ENCODE data around the gene BSDC1. TPM values are rescaled to one million over a fixed set of nuclear protein-coding genes. Genes with fewer than 3 reads are reported as not detected.

BSDC1 gene
- total RNA-seq, 2 donors from 2014 or later, result 78.3 to 248 TPM

DNA sequence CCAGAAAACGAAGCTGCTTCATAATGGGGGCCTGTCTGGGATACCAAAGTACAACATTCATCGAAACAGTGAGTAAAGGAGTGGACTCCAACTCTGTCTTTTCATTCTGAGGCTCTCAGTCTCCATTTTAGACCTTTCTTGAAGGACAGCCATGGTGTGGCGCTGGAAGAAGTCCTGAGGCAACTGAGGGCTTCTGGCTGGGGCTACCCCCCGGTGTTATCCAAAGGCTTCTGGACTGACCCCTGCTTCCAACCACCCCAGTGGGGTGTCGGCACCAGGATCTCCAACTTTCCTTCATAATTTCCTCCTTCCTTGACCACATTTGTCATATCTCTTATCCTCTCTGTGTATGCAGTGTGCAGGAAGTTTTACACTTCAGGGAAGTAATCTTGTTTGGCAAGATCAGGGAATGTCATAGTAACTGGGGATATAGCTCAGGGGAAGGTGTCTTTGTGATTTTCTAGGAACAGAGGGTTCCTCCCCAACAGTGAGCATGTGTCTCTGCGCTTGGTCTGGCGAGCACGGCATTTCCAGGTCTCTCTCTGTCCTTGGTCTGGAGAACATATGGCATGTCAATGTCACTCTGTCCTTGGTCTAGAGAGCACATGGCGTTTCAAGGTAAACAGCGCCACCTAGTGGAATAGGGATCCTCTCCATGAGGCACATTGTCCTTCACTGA lies 19.4 kb upstream of the BSDC1 start:
- no peaks in the 10 kb centered on the region for H3K27me3 ChIP-seq (replicated peaks; ENCODE audit: insufficient read depth)
- WGBS, result 63% methylated on average over 10 of the region's 10 CpGs
- H3K36me3 ChIP-seq, result no peaks in the 10 kb centered on the region
- H3K4me3 ChIP-seq, result no peak overlapping the region
- no peak overlapping the region for H3K27ac ChIP-seq
- H3K9me3 ChIP-seq, result no peaks in the 10 kb centered on the region
- no peaks in the 10 kb centered on the region for H3K4me1 ChIP-seq (replicated peaks)
- intact Hi-C loops (cut with DNase I), result no loop called here
- no peak for TF ChIP-seq POLR2A (IDR thresholded peaks at IDR 0.05)
- TF ChIP-seq, protein P1, sequence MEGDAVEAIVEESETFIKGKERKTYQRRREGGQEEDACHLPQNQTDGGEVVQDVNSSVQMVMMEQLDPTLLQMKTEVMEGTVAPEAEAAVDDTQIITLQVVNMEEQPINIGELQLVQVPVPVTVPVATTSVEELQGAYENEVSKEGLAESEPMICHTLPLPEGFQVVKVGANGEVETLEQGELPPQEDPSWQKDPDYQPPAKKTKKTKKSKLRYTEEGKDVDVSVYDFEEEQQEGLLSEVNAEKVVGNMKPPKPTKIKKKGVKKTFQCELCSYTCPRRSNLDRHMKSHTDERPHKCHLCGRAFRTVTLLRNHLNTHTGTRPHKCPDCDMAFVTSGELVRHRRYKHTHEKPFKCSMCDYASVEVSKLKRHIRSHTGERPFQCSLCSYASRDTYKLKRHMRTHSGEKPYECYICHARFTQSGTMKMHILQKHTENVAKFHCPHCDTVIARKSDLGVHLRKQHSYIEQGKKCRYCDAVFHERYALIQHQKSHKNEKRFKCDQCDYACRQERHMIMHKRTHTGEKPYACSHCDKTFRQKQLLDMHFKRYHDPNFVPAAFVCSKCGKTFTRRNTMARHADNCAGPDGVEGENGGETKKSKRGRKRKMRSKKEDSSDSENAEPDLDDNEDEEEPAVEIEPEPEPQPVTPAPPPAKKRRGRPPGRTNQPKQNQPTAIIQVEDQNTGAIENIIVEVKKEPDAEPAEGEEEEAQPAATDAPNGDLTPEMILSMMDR (IDR thresholded peaks at IDR 0.05), result peak; percentile 55 to 85 (median 68)
- peak; percentile 55 for DNase-seq (ENCODE audit: low spot score)

DNA sequence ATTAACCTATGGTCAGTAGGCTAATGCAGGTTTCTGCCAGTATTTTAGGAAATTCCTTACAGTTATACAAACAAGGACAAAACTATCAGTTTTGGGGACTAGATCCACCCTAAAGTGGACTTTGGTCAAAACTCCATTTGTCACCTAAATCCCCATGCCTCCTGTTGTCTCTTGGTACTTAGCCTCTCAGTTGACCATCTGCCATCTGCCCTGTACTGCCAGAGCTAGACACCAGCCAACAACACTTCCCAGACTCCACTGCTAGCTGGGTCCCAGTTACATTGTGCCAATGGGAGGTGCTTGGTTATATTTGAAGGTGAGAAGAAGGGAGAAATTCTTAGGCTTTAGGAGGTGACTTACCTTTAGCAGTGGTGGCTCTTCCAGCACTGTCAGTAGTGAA lies 17.0 kb upstream of the BSDC1 start:
- TF ChIP-seq, protein P1 (IDR thresholded peaks at IDR 0.05), result no peak
- no peak for TF ChIP-seq POLR2A (IDR thresholded peaks at IDR 0.05)
- no peak for TF ChIP-seq POLR2AphosphoS5 (IDR thresholded peaks at IDR 0.05)
- no peaks in the 10 kb centered on the region for H3K36me3 ChIP-seq
- H3K4me1 ChIP-seq (replicated peaks), result no peaks in the 10 kb centered on the region
- DNase-seq (ENCODE audit: low spot score), result no peak
- H3K4me3 ChIP-seq, result no peak overlapping the region
- intact Hi-C loops (cut with DNase I), result no loop called here
- H3K27me3 ChIP-seq (replicated peaks; ENCODE audit: insufficient read depth), result no peaks in the 10 kb centered on the region
- H3K9me3 ChIP-seq, result no peaks in the 10 kb centered on the region
- H3K27ac ChIP-seq, result no peak overlapping the region

DNA sequence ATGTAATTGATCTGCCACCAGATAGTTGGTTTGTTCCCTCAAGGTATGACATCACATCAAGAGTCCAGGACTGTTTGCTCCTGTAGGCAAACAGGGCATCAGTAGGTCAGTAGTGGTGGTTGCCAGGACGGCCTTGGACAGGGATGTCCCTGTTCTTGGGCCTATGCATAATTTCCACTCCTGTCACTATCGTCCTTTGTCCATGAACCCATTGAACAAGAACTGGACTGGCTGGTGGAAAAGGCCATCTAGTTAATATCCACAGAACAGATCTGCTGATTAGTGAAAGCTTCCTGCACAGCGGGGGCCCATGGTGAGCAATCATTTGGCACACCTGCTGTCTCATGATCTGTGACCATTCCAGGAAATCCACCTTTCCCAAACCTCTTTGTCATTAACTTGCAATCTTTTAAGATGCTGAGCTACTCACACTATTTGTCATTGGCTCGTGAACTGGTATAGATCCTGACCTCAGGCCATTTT lies 12.4 kb upstream of the BSDC1 start:
- no peaks in the 10 kb centered on the region for H3K36me3 ChIP-seq
- H3K4me1 ChIP-seq (replicated peaks), result no peaks in the 10 kb centered on the region
- TF ChIP-seq POLR2AphosphoS5 (IDR thresholded peaks at IDR 0.05) (no peak), POLR2A (IDR thresholded peaks at IDR 0.05) (no peak)
- TF ChIP-seq, protein P1 (IDR thresholded peaks at IDR 0.05), result no peak
- no peak overlapping the region for H3K4me3 ChIP-seq
- intact Hi-C loops (cut with DNase I), result loop anchor here (10.0 kb wide), 2 partner anchors 218 to 468 kb away; partner anchors contain the start of gene FNDC5
- no peak overlapping the region for H3K27ac ChIP-seq
- DNase-seq (ENCODE audit: low spot score), result no peak
- H3K27me3 ChIP-seq (replicated peaks; ENCODE audit: insufficient read depth), result no peaks in the 10 kb centered on the region
- 81% methylated on average over 4 of the region's 4 CpGs for WGBS
- H3K9me3 ChIP-seq, result no peaks in the 10 kb centered on the region

DNA sequence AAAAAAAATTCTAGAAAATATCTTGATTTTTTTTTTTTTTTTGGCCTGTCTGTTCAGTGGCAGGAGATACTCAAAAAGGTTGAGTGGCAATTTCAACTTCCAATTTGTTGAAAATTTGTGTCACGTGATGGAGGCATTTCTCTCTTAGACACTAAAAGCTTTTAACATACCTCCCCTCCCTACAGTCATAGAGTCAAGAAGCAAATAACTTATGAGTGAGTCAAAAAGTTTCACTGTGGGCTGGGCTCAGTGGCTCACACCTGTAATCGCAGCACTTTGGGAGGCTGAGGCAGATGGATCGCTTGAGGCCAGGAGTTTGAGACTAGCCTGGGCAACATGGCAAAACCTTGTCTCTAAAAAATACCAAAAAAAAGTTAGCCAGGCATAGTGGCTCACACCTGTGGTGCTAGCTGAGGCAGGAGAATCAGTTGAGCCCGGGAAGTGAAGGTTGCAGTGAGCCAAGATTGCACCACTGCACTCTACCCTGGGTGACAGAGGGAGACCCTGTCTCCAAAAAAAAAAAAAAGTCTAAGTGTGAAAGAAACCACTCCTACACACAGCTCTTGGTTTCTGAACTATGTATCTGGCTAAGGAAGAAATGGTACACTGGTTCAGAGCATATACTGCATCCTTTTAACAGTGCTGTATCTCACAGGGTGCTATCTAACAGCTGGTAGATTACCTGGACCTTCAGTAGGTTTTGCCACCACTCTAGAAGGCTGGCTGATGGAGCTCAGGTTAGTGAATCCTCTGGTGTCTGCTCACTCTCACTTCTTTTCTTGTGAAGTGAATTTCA lies 11.6 kb upstream of the BSDC1 start:
- Histone ChIP-seq H3K36me3 (no peaks in the 10 kb centered on the region), H3K27me3 (replicated peaks; ENCODE audit: insufficient read depth) (no peaks in the 10 kb centered on the region), H3K9me3 (no peaks in the 10 kb centered on the region), H3K4me3 (no peak overlapping the region), H3K27ac (no peak overlapping the region), H3K4me1 (replicated peaks) (no peaks in the 10 kb centered on the region)
- TF ChIP-seq POLR2AphosphoS5 (IDR thresholded peaks at IDR 0.05), result no peak
- no peak for TF ChIP-seq POLR2A (IDR thresholded peaks at IDR 0.05)
- DNase-seq (ENCODE audit: low spot score), result no peak
- WGBS, result 87% methylated on average over 4 of the region's 4 CpGs
- intact Hi-C loops (cut with DNase I), result loop anchor here (10.0 kb wide), 2 partner anchors 219 to 469 kb away; partner anchors contain the start of gene FNDC5

DNA sequence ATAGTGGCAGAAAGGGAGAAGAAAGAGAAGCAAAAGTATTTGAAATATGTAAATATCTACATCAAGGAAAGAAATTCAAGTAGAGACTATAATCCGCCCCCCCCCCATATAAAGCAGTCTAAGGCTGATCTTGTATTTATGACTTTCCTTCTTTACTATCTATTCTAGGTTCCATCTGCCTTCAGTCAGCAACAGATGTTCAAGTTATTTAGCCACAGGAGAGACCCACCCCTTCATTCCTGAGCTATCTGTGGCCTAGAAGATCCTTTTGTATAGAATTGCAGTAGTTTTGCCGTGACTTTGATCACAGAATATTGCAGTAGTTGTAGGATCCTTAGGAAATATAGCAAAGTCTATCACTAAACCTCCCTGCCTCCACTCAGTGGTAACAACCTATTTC lies 10.7 kb upstream of the BSDC1 start:
- no peak overlapping the region for H3K27ac ChIP-seq
- no peak overlapping the region for H3K4me3 ChIP-seq
- 37% methylated on average over 2 of the region's 2 CpGs for WGBS
- DNase-seq (ENCODE audit: low spot score), result no peak
- no peak for TF ChIP-seq POLR2AphosphoS5 (IDR thresholded peaks at IDR 0.05)
- TF ChIP-seq, protein P1 (IDR thresholded peaks at IDR 0.05), result no peak
- no peak for TF ChIP-seq POLR2A (IDR thresholded peaks at IDR 0.05)
- intact Hi-C loops (cut with DNase I), result loop anchor here (10.0 kb wide), 2 partner anchors 220 to 470 kb away; partner anchors contain the start of gene FNDC5
- H3K4me1 ChIP-seq (replicated peaks), result no peaks in the 10 kb centered on the region
- H3K36me3 ChIP-seq, result no peaks in the 10 kb centered on the region
- no peaks in the 10 kb centered on the region for H3K27me3 ChIP-seq (replicated peaks; ENCODE audit: insufficient read depth)
- no peaks in the 10 kb centered on the region for H3K9me3 ChIP-seq

Measured in prostate gland (tissue), 2 donors.